ENCODE results near the gene CACTIN. TPM values are rescaled to one million over a fixed set of nuclear protein-coding genes. Genes with fewer than 3 reads are reported as not detected.
A peak's percentile ranks its signal among the peaks of the same experiment; 100 is the strongest.
"Not testable (repeated sequence)": the region's sequence is repeated elsewhere in the genome, so short reads cannot be mapped to it uniquely, and the experiment has no call there.

The CACTIN gene
- total RNA-seq, 4 donors from 2014 or later = 20.3 to 34.2 (median 28.6) TPM

DNA sequence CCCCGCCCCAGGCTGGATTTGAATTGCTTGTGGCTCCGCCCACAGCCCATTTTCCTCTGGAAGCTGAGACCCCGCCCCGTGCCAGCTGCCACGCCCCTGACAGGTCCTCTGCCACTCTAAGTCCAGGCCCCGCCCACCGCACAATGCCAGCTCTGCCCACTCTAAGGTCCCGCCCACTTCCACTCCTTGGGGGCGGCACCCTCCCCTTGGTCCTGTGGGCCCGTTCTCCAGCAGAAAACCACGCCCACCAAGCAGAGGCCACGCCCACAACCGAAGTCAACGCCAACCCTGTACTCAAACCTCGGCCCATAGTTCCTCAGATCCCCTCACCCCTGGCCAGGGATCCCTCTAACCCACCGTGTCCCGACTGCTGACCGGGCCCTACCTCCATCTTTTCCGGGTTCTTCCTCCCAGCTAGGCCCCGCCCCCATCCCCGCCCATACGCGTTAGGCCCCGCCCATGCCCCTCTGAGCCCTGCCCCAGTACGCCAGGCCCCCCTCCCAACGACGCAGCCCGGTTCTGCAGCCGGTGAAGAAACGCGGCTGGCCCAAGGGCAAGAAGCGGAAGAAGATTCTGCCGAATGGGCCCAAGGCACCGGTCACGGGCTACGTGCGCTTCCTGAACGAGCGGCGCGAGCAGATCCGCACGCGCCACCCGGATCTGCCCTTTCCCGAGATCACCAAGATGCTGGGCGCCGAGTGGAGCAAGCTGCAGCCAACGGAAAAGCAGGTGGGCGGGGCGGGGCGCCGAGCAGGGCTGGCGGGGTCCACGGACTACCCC lies 52.5 kb downstream of the CACTIN start:
- TF ChIP-seq POLR2AphosphoS5 (IDR thresholded peaks at IDR 0.05) = no peak
- TF ChIP-seq EP300 (IDR thresholded peaks at IDR 0.05) = no peak
- no peak for TF ChIP-seq POLR2A (IDR thresholded peaks at IDR 0.05)
- TF ChIP-seq, protein P1, sequence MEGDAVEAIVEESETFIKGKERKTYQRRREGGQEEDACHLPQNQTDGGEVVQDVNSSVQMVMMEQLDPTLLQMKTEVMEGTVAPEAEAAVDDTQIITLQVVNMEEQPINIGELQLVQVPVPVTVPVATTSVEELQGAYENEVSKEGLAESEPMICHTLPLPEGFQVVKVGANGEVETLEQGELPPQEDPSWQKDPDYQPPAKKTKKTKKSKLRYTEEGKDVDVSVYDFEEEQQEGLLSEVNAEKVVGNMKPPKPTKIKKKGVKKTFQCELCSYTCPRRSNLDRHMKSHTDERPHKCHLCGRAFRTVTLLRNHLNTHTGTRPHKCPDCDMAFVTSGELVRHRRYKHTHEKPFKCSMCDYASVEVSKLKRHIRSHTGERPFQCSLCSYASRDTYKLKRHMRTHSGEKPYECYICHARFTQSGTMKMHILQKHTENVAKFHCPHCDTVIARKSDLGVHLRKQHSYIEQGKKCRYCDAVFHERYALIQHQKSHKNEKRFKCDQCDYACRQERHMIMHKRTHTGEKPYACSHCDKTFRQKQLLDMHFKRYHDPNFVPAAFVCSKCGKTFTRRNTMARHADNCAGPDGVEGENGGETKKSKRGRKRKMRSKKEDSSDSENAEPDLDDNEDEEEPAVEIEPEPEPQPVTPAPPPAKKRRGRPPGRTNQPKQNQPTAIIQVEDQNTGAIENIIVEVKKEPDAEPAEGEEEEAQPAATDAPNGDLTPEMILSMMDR (IDR thresholded peaks at IDR 0.05) = no peak
- Histone ChIP-seq H3K9me3 (no peaks in the 10 kb centered on the region), H3K27me3 (no peaks in the 10 kb centered on the region), H3K36me3 (peaks cover 0 to 12% of the 10 kb centered on the region in 2 donors), H3K4me3 (peak overlapping the region; percentile 66 to 75), H3K27ac (peak overlapping the region in 3 of 4 donors; percentile 90 to 91 (median 90)), H3K4me1 (peaks cover 0 to 58% (median 21%) of the 10 kb centered on the region in 3 donors)
- no peak for ATAC-seq
- 38 to 53% methylated on average over 7 to 16 of the region's 55 CpGs for WGBS, 2 donors (ENCODE audit: low coverage in 1 of 2)

DNA sequence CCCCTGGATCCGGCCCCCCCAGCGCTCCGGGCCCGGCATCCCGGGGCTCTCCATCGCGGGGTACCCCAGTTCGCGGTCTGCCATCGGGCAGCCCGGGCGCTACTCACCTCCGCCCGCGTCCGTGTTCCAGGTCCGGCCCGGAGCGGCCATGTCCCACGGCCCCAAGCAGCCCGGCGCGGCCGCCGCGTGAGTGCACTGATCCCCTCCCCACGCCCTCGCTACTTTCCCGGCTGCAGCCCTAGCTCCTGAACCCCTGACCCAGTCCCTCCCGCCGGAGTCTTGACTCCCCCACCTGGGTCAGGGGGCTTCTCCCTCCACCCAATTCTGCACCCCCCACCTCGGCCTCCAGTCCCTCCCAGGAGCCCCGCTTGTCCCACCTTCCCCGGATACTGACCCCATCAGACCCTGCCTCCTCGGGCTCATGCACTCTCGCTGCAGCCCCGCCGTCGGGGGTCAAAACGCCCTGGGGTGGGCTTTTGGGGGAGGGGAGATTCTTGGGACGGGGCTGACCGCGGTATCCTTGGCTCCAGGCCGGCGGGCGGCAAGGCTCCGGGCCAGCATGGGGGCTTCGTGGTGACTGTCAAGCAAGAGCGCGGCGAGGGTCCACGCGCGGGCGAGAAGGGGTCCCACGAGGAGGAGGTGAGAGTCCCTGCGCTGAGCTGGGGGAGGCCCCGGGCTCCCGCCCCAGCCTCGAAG lies 53.3 kb downstream of the CACTIN start:
- H3K36me3 ChIP-seq = peaks cover 0 to 12% of the 10 kb centered on the region in 2 donors
- no peaks in the 10 kb centered on the region for H3K27me3 ChIP-seq
- peak overlapping the region; percentile 66 to 75 for H3K4me3 ChIP-seq
- H3K27ac ChIP-seq = peak overlapping the region; percentile 48 to 91 (median 90)
- H3K9me3 ChIP-seq = no peaks in the 10 kb centered on the region
- H3K4me1 ChIP-seq = peaks cover 0 to 58% (median 21%) of the 10 kb centered on the region in 3 donors
- TF ChIP-seq POLR2AphosphoS5 (IDR thresholded peaks at IDR 0.05) (no peak), POLR2A (IDR thresholded peaks at IDR 0.05) (no peak), EP300 (IDR thresholded peaks at IDR 0.05) (no peak)
- TF ChIP-seq, protein P1 (IDR thresholded peaks at IDR 0.05) = no peak
- ATAC-seq = peak; percentile 2
- WGBS, 2 donors (ENCODE audit: low coverage in 1 of 2) = 0% methylated on average over 2 of the region's 60 CpGs

DNA sequence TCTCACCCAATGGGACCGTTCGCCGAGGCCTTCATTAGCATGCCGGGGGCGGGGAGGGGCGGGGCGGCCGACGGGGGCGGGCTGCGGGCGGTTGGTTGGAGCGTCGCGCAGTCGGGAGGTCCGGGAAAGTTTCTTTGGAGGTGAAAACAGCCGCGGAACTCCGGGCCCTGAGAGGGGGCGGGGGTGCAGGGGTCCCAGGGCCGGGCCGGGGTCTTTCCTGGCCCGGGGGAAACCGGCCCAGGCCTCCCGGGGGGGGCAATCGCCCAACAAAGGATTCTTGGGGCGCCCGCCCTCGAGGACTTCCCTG lies 53.8 kb downstream of the CACTIN start, which contains the start of gene HMG20B:
TSS of gene HMG20B (plus strand) at position 90 of the 307 bp plus-strand sequence. CDS start 366 bp downstream, outside the sequence.
- Histone ChIP-seq H3K4me3 (peak within 1 kb of the TSS; percentile 66 to 75), H3K36me3 (peaks cover 0 to 8% of the 10 kb centered on the region in 2 donors), H3K4me1 (peaks cover 0 to 58% (median 21%) of the 10 kb centered on the region in 3 donors), H3K27ac (peak within 1 kb of the TSS; percentile 48 to 91 (median 90)), H3K9me3 (no peaks in the 10 kb centered on the region), H3K27me3 (no peaks in the 10 kb centered on the region)
- no CpG with 5 or more reads among the region's 30 CpGs for WGBS, 2 donors (ENCODE audit: low coverage in 1 of 2)
- no peak for ATAC-seq
- TF ChIP-seq POLR2A (IDR thresholded peaks at IDR 0.05) = peak; percentile 22 to 46
- no peak for TF ChIP-seq EP300 (IDR thresholded peaks at IDR 0.05)

DNA sequence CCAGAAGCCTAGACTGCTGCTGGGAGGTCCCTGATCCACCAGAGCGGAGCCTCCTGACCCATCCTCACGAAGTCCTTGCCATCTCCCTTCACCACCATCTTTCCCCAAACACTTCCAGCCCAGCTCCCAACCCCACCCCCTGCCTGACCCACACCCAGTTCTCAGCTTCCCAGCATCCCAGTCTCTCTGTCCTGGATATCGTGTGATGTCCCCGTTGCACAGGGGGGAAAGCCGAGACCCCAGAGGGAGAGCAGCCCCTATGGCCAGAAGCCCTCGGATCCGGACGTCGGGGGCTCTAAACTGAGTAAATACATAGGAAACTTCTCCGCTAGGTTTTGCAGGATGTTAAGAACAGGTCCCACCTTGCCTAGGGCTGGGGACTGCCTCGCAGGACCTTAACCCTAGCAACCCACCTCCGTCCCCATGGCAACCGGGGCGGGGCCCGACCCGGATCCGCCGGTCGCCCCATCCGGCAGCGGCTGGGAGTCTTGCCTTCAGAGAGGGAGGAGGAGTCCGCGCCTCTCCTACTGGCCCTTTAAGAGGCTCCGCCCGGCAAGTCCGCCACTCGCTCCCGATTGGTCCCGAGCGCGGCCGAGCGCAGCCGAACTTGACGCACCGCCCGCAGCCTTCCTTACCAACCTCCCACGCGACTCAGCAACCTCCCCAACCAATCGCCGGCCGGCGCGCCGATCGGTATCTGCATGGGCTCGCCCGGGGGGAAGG lies 54.3 kb downstream of the CACTIN start:
- peaks cover 0 to 56% (median 21%) of the 10 kb centered on the region in 3 donors for H3K4me1 ChIP-seq
- WGBS, 2 donors (ENCODE audit: low coverage in 1 of 2) = no CpG with 5 or more reads among the region's 48 CpGs
- no peaks in the 10 kb centered on the region for H3K9me3 ChIP-seq
- H3K27me3 ChIP-seq = no peaks in the 10 kb centered on the region
- peak overlapping the region; percentile 37 to 75 for H3K4me3 ChIP-seq
- TF ChIP-seq POLR2A (IDR thresholded peaks at IDR 0.05) = no peak
- TF ChIP-seq, protein P1 (IDR thresholded peaks at IDR 0.05) = no peak
- TF ChIP-seq POLR2AphosphoS5 (IDR thresholded peaks at IDR 0.05) = no peak
- no peak for TF ChIP-seq EP300 (IDR thresholded peaks at IDR 0.05)
- H3K27ac ChIP-seq = peak overlapping the region in 3 of 4 donors; percentile 90 to 91 (median 90)
- ATAC-seq = peak; percentile 98
- H3K36me3 ChIP-seq = peaks cover 0 to 8% of the 10 kb centered on the region in 2 donors

DNA sequence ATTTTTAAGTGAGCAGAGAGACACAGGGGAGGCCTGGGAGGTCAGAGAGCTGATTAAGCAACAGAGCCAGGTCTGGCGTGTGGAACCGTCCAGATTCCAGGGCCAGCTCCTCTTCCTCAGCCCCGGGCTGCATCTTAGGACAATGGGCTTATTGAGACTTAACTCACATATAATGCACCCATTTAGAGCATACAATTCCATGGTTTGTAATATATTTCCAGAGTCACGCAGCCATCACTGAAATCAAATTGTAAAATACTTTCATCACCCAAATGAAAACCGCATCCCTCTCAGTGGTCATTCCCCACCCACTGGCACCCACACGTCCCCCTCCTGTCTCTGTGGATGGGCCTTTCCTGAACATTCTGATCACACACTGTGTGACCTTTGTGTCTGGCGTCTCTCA lies 56.0 kb downstream of the CACTIN start:
- no peak overlapping the region for H3K27ac ChIP-seq

DNA sequence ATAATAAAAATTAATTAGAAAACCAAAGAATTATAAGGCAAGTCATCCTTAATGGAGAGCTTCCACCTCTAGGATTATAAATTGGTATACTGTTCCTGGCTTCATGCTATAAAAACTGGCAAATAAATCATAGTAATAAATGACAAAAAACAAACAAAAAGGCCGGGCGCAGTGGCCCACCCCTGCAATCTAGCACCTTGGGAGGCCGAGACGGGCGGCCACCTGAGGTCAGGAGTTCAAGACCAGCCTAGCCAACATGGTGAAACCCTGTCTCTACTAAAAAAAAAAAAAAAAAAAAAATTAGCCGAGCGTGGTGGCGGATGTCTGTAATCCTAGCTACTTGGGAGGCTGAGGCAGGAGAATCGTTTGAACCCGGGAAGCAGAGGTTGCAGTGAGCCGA lies 56.5 kb downstream of the CACTIN start:
- not testable (repeated sequence) for H3K9me3 ChIP-seq, H3K36me3 ChIP-seq, ATAC-seq, H3K4me3 ChIP-seq, H3K27me3 ChIP-seq, H3K27ac ChIP-seq
- WGBS, 2 donors (ENCODE audit: low coverage in 1 of 2) = 76 to 85% methylated on average over 5 to 11 of the region's 11 CpGs
- H3K4me1 ChIP-seq = peaks cover 0 to 34% (median 12%) of the 10 kb centered on the region in 3 donors

More for the DNA sequence above, 56.0 kb downstream of the CACTIN start:
- H3K27me3 ChIP-seq = no peaks in the 10 kb centered on the region
- ATAC-seq = no peak
- TF ChIP-seq, protein P1 (IDR thresholded peaks at IDR 0.05) = no peak
- TF ChIP-seq POLR2AphosphoS5 (IDR thresholded peaks at IDR 0.05) = no peak
- TF ChIP-seq POLR2A (IDR thresholded peaks at IDR 0.05) = no peak
- no peak for TF ChIP-seq EP300 (IDR thresholded peaks at IDR 0.05)
- H3K4me3 ChIP-seq = no peak overlapping the region
- peaks cover 0 to 39% (median 12%) of the 10 kb centered on the region in 3 donors for H3K4me1 ChIP-seq
- H3K36me3 ChIP-seq = peaks cover 0 to 7% of the 10 kb centered on the region in 2 donors
- 68 to 72% methylated on average over 7 of the region's 7 CpGs for WGBS, 2 donors (ENCODE audit: low coverage in 1 of 2)
- no peaks in the 10 kb centered on the region for H3K9me3 ChIP-seq
